ENCODE measurements around the gene ARHGAP1. TPM values are rescaled to one million over a fixed set of nuclear protein-coding genes. Genes with fewer than 3 reads are reported as not detected.
A peak's percentile ranks its signal among the peaks of the same experiment; 100 is the strongest.

The ARHGAP1 gene
- total and polyA plus RNA-seq, 2 of the 13 experiments (the other 11 are each of a cell fraction or from before 2014, with no cell fraction given) = 18.6 to 30.3 TPM

- TF ChIP-seq MTF1 (CRISPR knock-in tag; IDR thresholded peaks at IDR 0.05) (no peak), KLF9 (CRISPR knock-in tag; IDR thresholded peaks at IDR 0.05; ENCODE audit: low read depth) (peak; percentile 30; the same call in 1 of the 2 replicates), POLR2G (IDR thresholded peaks at IDR 0.05; ENCODE audit: low read depth, low read length) (0 out of 2 replicates have a peak, but pooled peaks have one; percentile 49), ZNF407 (CRISPR knock-in tag; IDR thresholded peaks at IDR 0.05; ENCODE audit: not compliant biosample characterization) (no peak), ZC3H13 (CRISPR knock-in tag; IDR thresholded peaks at IDR 0.05) (peak; percentile 75; the same call in 1 of the 2 replicates), SUZ12 (IDR thresholded peaks at IDR 0.05; ENCODE audit: low read depth, low read length) (no peak), FOXM1 (CRISPR knock-in tag; IDR thresholded peaks at IDR 0.05) (no peak), MYPOP (CRISPR knock-in tag; IDR thresholded peaks at IDR 0.05) (peak; percentile 63), NR1H2 (CRISPR knock-in tag; IDR thresholded peaks at IDR 0.05; ENCODE audit: borderline replicate concordance, low read depth) (no peak), TSC22D2 (CRISPR knock-in tag; IDR thresholded peaks at IDR 0.05; ENCODE audit: borderline replicate concordance) (0 out of 2 replicates have a peak, but pooled peaks have one; percentile 39), STAG1 (CRISPR knock-in tag; IDR thresholded peaks at IDR 0.05) (peak; percentile 37; the same call in 1 of the 2 replicates), ZNF747 (CRISPR knock-in tag; IDR thresholded peaks at IDR 0.05; ENCODE audit: borderline replicate concordance) (peak; percentile 59; the same call in 1 of the 2 replicates), RNF2 (conservative IDR thresholded peaks at IDR 0.05; ENCODE audit: low read depth) (no peak), ZBTB3 (CRISPR knock-in tag; IDR thresholded peaks at IDR 0.05; ENCODE audit: borderline replicate concordance, low read depth) (peak; percentile 51; the same call in 1 of the 2 replicates), ZNF619 (CRISPR knock-in tag; IDR thresholded peaks at IDR 0.05) (peak; percentile 73; the same call in 1 of the 2 replicates), ZNF576 (CRISPR knock-in tag; IDR thresholded peaks at IDR 0.05) (no peak), JDP2 (CRISPR knock-in tag; IDR thresholded peaks at IDR 0.05; ENCODE audit: borderline replicate concordance) (no peak), PTBP1 (IDR thresholded peaks at IDR 0.05; ENCODE audit: low read depth, low read length, poor library complexity, severe bottlenecking) (no peak), MTA1 (CRISPR knock-in tag; IDR thresholded peaks at IDR 0.05; ENCODE audit: borderline replicate concordance) (no peak; the same call in 1 of the 2 replicates), NR3C1 (CRISPR knock-in tag; IDR thresholded peaks at IDR 0.05) (no peak)
Observed at GRCh38 chr11:46718155-46719019, 18.0 kb upstream of the ARHGAP1 start (continued).

Measured in HepG2 (cell line).